Right lobe of liver (tissue), 6 donors: ENCODE measurements around the gene GATD1. TPM values are rescaled to one million over a fixed set of nuclear protein-coding genes. Genes with fewer than 3 reads are reported as not detected.

Experiments used
- ATAC-seq, 4 donors: fragments of 200-7000 bp; cut with Tn5 transposase; one replicate each; pipeline ENCODE4 v1.9.1; 2020; ENCODE audit warnings: mild to moderate bottlenecking in 4 of 4, moderate library complexity in 4 of 4
- DNase-seq, 3 donors: peaks; one replicate each; pipeline ENCODE4 v3.0.0-alpha.2; 2020
- H3K27ac ChIP-seq, 3 donors: fragments of 200-600 bp; one replicate each; pipeline ENCODE4 v1.8.0; 2022
- H3K27me3 ChIP-seq, 2 donors: fragments of 200-600 bp; one replicate each; pipeline ENCODE4 v1.8.0; 2022
- H3K36me3 ChIP-seq, 4 donors: fragments of 200-600 bp; sonication (generic) in 1 of 4; one replicate each; pipeline versions ENCODE4 v1.5.1 to v1.8.0; 2017 to 2022; ENCODE audit warnings: control low read depth in 1 of 4
- H3K4me1 ChIP-seq, 4 donors: fragments of 200-600 bp; sonication (generic) in 1 of 4; one replicate each; pipeline versions ENCODE4 v1.5.1 to v1.8.0; 2017 to 2022; ENCODE audit warnings: control low read depth in 1 of 4
- H3K4me3 ChIP-seq, 3 donors: fragments of 200-600 bp; one replicate each; pipeline ENCODE4 v1.8.0; 2022
- H3K9me3 ChIP-seq, 4 donors: fragments of 200-600 bp; sonication (generic) in 1 of 4; one replicate each; pipeline versions ENCODE4 v1.5.1 to v1.8.0; 2017 to 2022; ENCODE audit warnings: control low read depth in 1 of 4
- POLR2A ChIP-seq: fragments of 450-650 bp; IDR thresholded peaks from one replicate; pipeline ENCODE4 v1.6.1; 2017; ENCODE audit warnings: antibody characterized with exemption, mild to moderate bottlenecking
- WGBS: methylation state at CpG from one replicate; pipeline ENCODE4 v1.1.6; 2018; ENCODE audit warnings: low coverage, low lambda C conversion rate; ENCODE audit not compliant: insufficient coverage; ENCODE audit errors: missing lambda C conversion rate; 5-methylcytosine and 5-hydroxymethylcytosine counted together
- intact Hi-C, 2 donors: fragments of 100-400 bp; cut with DNase I; formaldehyde crosslinking; loops; one replicate each; pipeline versions ENCODE4 v1.11.2 to v1.14.1; 2022
- total RNA-seq, 6 experiments: library from RNA; depleted of rRNA in 2 of 6; stranded (reverse); fragments of >200 nt in 2 of 6; fragmentation: NEBNext Ultra II Directional in 3 of 6; extraction: Animal tissue kit (Norgen Biotek cat#: 25700) in 3 of 6; gene quantifications; one replicate each; pipeline versions ENCODE4 v1.1.0 to v1.2.4, GENCODE V29; 2016 to 2023
- TF ChIP-seq, protein P1 (sequence below), 4 donors: fragments of 200-600 bp in 3 of 4; fragments of 450-650 bp in 1 of 4; IDR thresholded peaks; one replicate each; pipeline versions ENCODE4 v1.5.1 to v1.8.0; 2016 to 2022; ENCODE audit warnings: antibody characterized with exemption in 4 of 4, mild to moderate bottlenecking in 2 of 4
- donor health status: DM: no; HTN: yes; CAD: no.
- donor health status: DM: no; HTN: no; CAD: no.
- donor health status: DM: no; HTN: no; CAD: no.
- donor health status: DM: no; HTN: yes; CAD: no.
- donor health status: DM: no; HTN: yes; CAD: no.

Gene GATD1
- total RNA-seq, 6 experiments from 2014 or later: 15.8 to 31.9 (median 27.7) TPM

DNA sequence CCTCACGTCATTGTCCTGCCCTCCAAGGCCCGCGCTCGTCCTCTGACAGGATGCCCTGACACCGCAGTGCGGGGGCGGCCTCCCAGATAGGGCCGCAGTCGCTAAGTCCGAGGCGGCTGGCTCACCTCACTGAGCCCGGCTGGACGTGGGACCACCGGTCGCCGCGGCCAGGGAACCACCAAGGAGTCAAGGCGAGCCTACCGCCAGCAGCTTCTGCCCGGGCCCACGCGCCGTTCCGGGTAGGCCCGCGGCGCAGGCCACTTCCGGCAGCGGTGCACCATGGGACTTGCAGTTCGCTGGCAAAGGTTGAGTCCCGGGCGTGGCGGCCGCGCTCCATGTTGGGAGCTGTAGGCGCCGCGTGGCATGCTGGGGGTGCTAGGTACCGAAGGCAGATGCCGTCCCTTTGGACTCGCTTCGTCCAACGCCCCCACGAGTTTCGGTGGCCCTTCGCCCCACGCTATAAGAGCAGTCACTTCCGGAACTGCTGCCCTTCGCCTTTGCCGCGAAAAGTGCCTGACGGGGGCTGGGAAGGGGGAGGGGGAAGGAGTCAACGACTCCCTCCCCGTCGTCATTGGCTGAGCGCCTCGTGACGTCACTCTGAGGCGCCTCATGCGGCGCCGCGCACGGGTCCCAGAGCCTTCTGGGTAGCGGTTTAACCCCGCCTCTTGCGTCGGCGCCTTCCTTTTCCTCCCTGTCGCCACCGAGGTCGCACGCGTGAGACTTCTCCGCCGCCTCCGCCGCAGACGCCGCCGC, 32.2 kb upstream of the GATD1 start, which contains the start of gene RPLP2:
Gene RPLP2 (plus strand): TSS at position 681 of the 753 bp plus-strand sequence. CDS start 268 bp downstream, outside the sequence.
- WGBS: 0% methylated on average over 9 of the region's 81 CpGs
- intact Hi-C loops: no loop called here
- Histone ChIP-seq H3K27me3 (no peaks in the 10 kb centered on the region), H3K4me1 (peaks cover 0 to 28% (median 11%) of the 10 kb centered on the region in 4 donors), H3K27ac (peak within 1 kb of the TSS; percentile 91 to 95 (median 94)), H3K36me3 (peaks cover 0 to 29% (median 0%) of the 10 kb centered on the region in 4 donors), H3K4me3 (peak within 1 kb of the TSS; percentile 84 to 100 (median 99)), H3K9me3 (no peaks in the 10 kb centered on the region)
- TF ChIP-seq, protein P1, sequence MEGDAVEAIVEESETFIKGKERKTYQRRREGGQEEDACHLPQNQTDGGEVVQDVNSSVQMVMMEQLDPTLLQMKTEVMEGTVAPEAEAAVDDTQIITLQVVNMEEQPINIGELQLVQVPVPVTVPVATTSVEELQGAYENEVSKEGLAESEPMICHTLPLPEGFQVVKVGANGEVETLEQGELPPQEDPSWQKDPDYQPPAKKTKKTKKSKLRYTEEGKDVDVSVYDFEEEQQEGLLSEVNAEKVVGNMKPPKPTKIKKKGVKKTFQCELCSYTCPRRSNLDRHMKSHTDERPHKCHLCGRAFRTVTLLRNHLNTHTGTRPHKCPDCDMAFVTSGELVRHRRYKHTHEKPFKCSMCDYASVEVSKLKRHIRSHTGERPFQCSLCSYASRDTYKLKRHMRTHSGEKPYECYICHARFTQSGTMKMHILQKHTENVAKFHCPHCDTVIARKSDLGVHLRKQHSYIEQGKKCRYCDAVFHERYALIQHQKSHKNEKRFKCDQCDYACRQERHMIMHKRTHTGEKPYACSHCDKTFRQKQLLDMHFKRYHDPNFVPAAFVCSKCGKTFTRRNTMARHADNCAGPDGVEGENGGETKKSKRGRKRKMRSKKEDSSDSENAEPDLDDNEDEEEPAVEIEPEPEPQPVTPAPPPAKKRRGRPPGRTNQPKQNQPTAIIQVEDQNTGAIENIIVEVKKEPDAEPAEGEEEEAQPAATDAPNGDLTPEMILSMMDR (IDR thresholded peaks at IDR 0.05): no peak
- peak; percentile 80 for TF ChIP-seq POLR2A
- ATAC-seq (peak; percentile 86 to 91 (median 90)), DNase-seq (peak; percentile 98 to 99 (median 99))

DNA sequence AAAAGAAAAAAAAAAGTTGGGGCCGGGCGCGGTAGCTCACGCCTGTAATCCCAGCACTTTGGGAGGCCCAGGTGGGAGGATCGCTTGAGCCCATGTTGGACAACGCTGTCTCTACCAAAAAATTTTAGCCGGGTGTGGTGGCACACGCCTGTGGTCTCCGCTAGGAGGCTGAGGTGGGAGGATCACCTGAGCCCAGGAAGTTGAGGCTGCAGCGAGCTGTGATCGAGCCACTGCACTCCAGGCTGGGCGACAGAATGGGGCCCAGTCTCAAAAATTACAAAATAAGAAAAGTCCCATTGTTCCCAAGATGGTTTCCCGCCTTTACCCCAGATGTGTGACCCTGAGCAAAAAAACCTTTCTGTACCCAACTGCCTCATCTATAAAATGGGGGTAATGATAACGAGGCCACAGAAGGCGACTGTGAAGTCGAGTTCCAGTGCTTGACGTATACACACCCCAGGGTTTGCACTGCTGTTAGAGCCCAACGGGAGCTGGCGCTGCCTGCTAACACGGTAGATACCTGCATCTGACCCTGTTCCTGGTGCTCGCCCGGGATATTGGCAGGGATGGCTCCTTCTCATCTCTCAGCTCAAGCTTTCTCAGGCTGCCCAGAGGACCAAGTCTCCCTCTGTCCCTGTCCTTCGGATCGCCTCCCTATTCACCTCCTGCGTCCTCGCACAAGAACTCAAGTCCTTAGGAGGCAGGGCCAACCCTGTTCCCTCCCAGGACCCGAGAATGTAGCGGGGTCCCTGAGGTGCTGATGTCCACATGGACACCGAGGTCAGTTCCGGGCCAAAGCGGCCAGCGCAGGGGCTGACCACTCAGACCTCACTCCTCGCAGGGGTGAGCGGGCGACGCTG, 31.4 kb upstream of the GATD1 start:
- no peak for TF ChIP-seq POLR2A
- TF ChIP-seq, protein P1 (IDR thresholded peaks at IDR 0.05): no peak
- Histone ChIP-seq H3K4me3 (peak overlapping the region; percentile 84 to 100 (median 99)), H3K9me3 (no peaks in the 10 kb centered on the region), H3K36me3 (peaks cover 0 to 27% (median 0%) of the 10 kb centered on the region in 4 donors), H3K27me3 (no peaks in the 10 kb centered on the region), H3K4me1 (peaks cover 0 to 34% (median 13%) of the 10 kb centered on the region in 4 donors), H3K27ac (peak overlapping the region; percentile 91 to 95 (median 94))
- WGBS: 16% methylated on average over 18 of the region's 36 CpGs
- DNase-seq (no peak), ATAC-seq (no peak)
- intact Hi-C loops: no loop called here

DNA sequence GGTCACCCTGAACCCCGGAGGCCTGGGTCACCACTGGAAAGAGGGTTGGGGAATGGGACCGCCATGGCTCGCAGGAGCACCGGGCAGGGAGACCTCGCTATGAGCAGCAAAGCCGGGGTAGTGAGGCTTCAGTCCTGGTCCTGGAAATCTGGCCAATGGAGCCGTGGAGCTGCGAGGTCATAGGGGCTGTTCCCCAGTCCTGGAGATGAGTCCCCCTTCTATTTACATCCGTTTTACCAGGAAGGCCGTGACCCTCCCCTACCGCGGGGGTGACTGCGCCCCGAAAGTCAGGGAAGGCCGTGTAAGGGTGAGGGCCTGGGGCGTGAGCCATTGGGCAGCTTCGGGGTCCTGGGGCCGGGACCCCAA, 27.3 kb upstream of the GATD1 start:
- ATAC-seq: no peak
- Histone ChIP-seq H3K27me3 (no peaks in the 10 kb centered on the region), H3K27ac (peak overlapping the region in 1 of 3 donors; percentile 78), H3K4me3 (peak overlapping the region; percentile 50 to 65 (median 54)), H3K36me3 (no peaks in the 10 kb centered on the region), H3K9me3 (no peaks in the 10 kb centered on the region), H3K4me1 (peaks cover 0 to 20% (median 9%) of the 10 kb centered on the region in 4 donors)
- TF ChIP-seq, protein P1 (IDR thresholded peaks at IDR 0.05): no peak
- no peak for TF ChIP-seq POLR2A
- intact Hi-C loops: no loop called here
- 20% methylated on average over 6 of the region's 18 CpGs for WGBS
- peak in 1 of 3 donors; percentile 66 for DNase-seq

DNA sequence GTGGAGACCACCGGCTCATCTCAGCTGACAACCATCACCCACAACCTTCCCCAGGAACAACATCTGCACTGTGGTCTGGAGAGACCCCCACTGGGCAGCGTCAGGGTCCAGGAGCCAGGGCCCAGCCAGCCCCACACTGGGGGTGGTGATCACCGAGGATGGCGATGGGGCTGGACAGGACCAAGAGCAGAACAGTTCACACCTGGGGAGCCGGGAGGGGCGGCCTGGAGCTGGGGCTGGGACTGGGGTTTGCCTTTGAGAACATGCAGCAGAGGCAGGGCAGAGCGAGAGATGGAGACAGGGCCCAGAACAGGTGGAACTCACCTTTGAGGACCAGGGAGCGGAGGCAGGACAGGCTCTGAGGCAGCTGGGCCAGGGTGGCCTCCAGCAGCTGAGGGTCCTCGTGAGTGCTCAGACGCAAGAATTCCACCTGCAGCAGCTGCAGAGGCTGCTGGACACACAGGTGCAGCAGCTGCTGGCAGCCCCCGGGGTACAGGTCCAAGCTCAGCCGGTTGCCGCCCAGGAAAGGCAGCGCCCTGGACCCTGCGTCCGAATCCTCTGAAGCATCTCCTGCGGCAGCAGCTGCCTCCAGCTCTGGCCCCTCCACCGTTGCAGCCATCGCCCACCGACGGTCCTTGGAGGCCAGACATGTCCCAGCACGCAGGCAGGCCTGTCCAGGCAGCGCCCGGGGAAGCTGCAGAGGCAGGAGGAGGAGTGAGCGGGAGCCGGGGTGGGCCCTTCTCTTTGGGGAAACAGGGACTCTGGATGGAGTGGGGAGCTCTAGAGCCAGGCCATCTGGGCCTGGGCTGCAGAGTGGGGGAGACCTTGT, 26.7 kb upstream of the GATD1 start:
- Histone ChIP-seq H3K27ac (no peak overlapping the region), H3K36me3 (no peaks in the 10 kb centered on the region), H3K27me3 (no peaks in the 10 kb centered on the region), H3K9me3 (no peaks in the 10 kb centered on the region), H3K4me3 (peak overlapping the region in 2 of 3 donors; percentile 54 to 65), H3K4me1 (peaks cover 0 to 20% (median 9%) of the 10 kb centered on the region in 4 donors)
- WGBS: 56% methylated on average over 9 of the region's 26 CpGs
- DNase-seq (peak in 1 of 3 donors; percentile 58), ATAC-seq (no peak)
- TF ChIP-seq, protein P1 (IDR thresholded peaks at IDR 0.05): no peak
- TF ChIP-seq POLR2A: no peak
- intact Hi-C loops: no loop called here
